DOHH2 (cell line): ENCODE measurements around the gene CYB5RL.

Experiments used
- H3F3A ChIP-seq: fragments of 200-600 bp; sonication (generic), shearing (Covaris generic); 2 replicates; pipeline ENCODE4 v1.6.0; 2016; ENCODE audit warnings: antibody characterized with exemption, mild to moderate bottlenecking; ENCODE audit not compliant: control insufficient read depth, insufficient read depth
- H3K27ac ChIP-seq: fragments of 200-600 bp; sonication (generic); 2 replicates; pipeline ENCODE4 v1.5.1; 2014; ENCODE audit warnings: low read depth, mild to moderate bottlenecking, low read length, moderate library complexity
- H3K27me3 ChIP-seq: fragments of 200-600 bp; sonication (generic); 2 replicates; pipeline ENCODE4 v1.6.1; 2014; ENCODE audit warnings: mild to moderate bottlenecking, low read length, mixed read lengths; ENCODE audit not compliant: control insufficient read depth
- H3K36me3 ChIP-seq: fragments of 200-600 bp; sonication (generic); 2 replicates; pipeline ENCODE4 v1.6.1; 2014; ENCODE audit warnings: mild to moderate bottlenecking, low read length, moderate library complexity, mixed read lengths; ENCODE audit not compliant: control insufficient read depth
- H3K4me1 ChIP-seq: fragments of 200-600 bp; sonication (generic); 2 replicates; pipeline ENCODE4 v1.6.1; 2014; ENCODE audit warnings: mild to moderate bottlenecking, low read length, mixed read lengths; ENCODE audit not compliant: control insufficient read depth
- H3K4me2 ChIP-seq: fragments of 200-600 bp; sonication (generic); 2 replicates; pipeline ENCODE4 v1.6.0; 2014; ENCODE audit warnings: mild to moderate bottlenecking, low read length, moderate library complexity
- H3K4me3 ChIP-seq: fragments of 200-600 bp; sonication (generic); 2 replicates; pipeline ENCODE4 v1.5.1; 2014; ENCODE audit warnings: mild to moderate bottlenecking, low read length, mixed read lengths
- H3K79me2 ChIP-seq: fragments of 200-600 bp; sonication (generic); 2 replicates; pipeline ENCODE4 v1.6.1; 2014; ENCODE audit warnings: mild to moderate bottlenecking, low read length, mixed read lengths; ENCODE audit not compliant: control insufficient read depth
- H3K9me2 ChIP-seq: fragments of 200-600 bp; sonication (generic); replicated peaks from 2 replicates; pipeline ENCODE4 v1.6.1; 2014; ENCODE audit warnings: mild to moderate bottlenecking, low read length, mixed read lengths; ENCODE audit not compliant: control insufficient read depth
- H3K9me3 ChIP-seq: fragments of 200-600 bp; sonication (generic); 2 replicates; pipeline ENCODE4 v1.6.1; 2014; ENCODE audit warnings: antibody characterized with exemption, low read length, mixed read lengths; ENCODE audit not compliant: control insufficient read depth, insufficient read depth
- H4K20me1 ChIP-seq: fragments of 200-600 bp; sonication (generic); 2 replicates; pipeline ENCODE4 v1.6.0; 2014; ENCODE audit warnings: low read depth, mild to moderate bottlenecking, antibody characterized with exemption, low read length, moderate library complexity; ENCODE audit not compliant: control insufficient read depth, insufficient read depth
- CTCF ChIP-seq: fragments of 200-600 bp; sonication (generic); IDR thresholded peaks from one replicate; pipeline ENCODE4 v1.5.1; 2014; ENCODE audit warnings: antibody characterized with exemption, mild to moderate bottlenecking, low read depth, low read length; ENCODE audit not compliant: poor library complexity, severe bottlenecking
- EZH2phosphoT487 ChIP-seq: fragments of 200-600 bp; sonication (generic); IDR thresholded peaks from 2 replicates; pipeline ENCODE4 v1.6.1; 2017; ENCODE audit warnings: borderline replicate concordance, mild to moderate bottlenecking, antibody characterized with exemption, low read length, moderate library complexity, mixed read lengths

The CYB5RL gene

GRCh38 chr1:54204199-54204598, 4.4 kb upstream of the CYB5RL start:
- Histone ChIP-seq H3K4me1 (peaks cover 25% of the 10 kb centered on the region), H3K4me2 (no peak overlapping the region), H3F3A (no peaks in the 10 kb centered on the region), H3K4me3 (no peak overlapping the region), H3K36me3 (peaks cover 70% of the 10 kb centered on the region), H3K79me2 (peaks cover 57% of the 10 kb centered on the region), H3K9me2 (no peaks in the 10 kb centered on the region), H3K27ac (no peak overlapping the region), H4K20me1 (peaks cover 19% of the 10 kb centered on the region; the same call in 1 of the 2 replicates), H3K9me3 (no peaks in the 10 kb centered on the region), H3K27me3 (no peaks in the 10 kb centered on the region)
- TF ChIP-seq CTCF: no peak
- no peak for TF ChIP-seq EZH2phosphoT487

GRCh38 chr1:54200519-54200997, 728 bp upstream of the CYB5RL start:
- no peaks in the 10 kb centered on the region for H3K9me2 ChIP-seq
- peak overlapping the region; percentile 92 for H3K4me2 ChIP-seq
- H4K20me1 ChIP-seq: peaks cover 16% of the 10 kb centered on the region; the same call in 1 of the 2 replicates
- no peaks in the 10 kb centered on the region for H3K9me3 ChIP-seq
- peak overlapping the region; percentile 84 for H3K4me3 ChIP-seq
- TF ChIP-seq CTCF (no peak), EZH2phosphoT487 (no peak)
- peak overlapping the region; percentile 26 for H3K27ac ChIP-seq
- H3K79me2 ChIP-seq: peaks cover 63% of the 10 kb centered on the region
- no peaks in the 10 kb centered on the region for H3K27me3 ChIP-seq
- peaks cover 47% of the 10 kb centered on the region for H3K36me3 ChIP-seq
- no peaks in the 10 kb centered on the region for H3F3A ChIP-seq
- peaks cover 31% of the 10 kb centered on the region for H3K4me1 ChIP-seq

GRCh38 chr1:54199151-54199764, 572 bp downstream of the CYB5RL start:
- peaks cover 11% of the 10 kb centered on the region; the same call in 1 of the 2 replicates for H4K20me1 ChIP-seq
- H3F3A ChIP-seq: no peaks in the 10 kb centered on the region
- H3K4me1 ChIP-seq: peaks cover 31% of the 10 kb centered on the region
- H3K36me3 ChIP-seq: peaks cover 46% of the 10 kb centered on the region
- no peaks in the 10 kb centered on the region for H3K9me3 ChIP-seq
- peak overlapping the region; percentile 84 for H3K4me3 ChIP-seq
- H3K27me3 ChIP-seq: no peaks in the 10 kb centered on the region
- no peaks in the 10 kb centered on the region for H3K9me2 ChIP-seq
- peak overlapping the region; percentile 92 for H3K4me2 ChIP-seq
- no peak overlapping the region for H3K27ac ChIP-seq
- H3K79me2 ChIP-seq: peaks cover 57% of the 10 kb centered on the region
- no peak for TF ChIP-seq EZH2phosphoT487
- TF ChIP-seq CTCF: no peak
